Stimulated activated CD4-positive, alpha-beta T cell treated with anti-CD3 and anti-CD28 coated beads, Interleukin-2, amount 100 ng/mL, for 24 hours (primary cell): Measurements from ENCODE around the gene SCAPER.

Source experiments
- DNase-seq, 2 donors: peaks; one replicate each; pipeline ENCODE4 v3.0.0-alpha.2; 2020

Gene SCAPER

GRCh38 chr15:76391309-76391708, 513.8 kb downstream of the SCAPER start:
- no peak for DNase-seq

GRCh38 chr15:76390571-76390970, 514.6 kb downstream of the SCAPER start:
- DNase-seq, result no peak

GRCh38 chr15:76386926-76387325, 518.2 kb downstream of the SCAPER start:
- no peak for DNase-seq

GRCh38 chr15:76386178-76386577, 519.0 kb downstream of the SCAPER start:
- no peak for DNase-seq

- DNase-seq, result no peak
Measured at GRCh38 chr15:76384409-76384808, 520.7 kb downstream of the SCAPER start.

- DNase-seq, result no peak
Measured at GRCh38 chr15:76382987-76383728, 522.0 kb downstream of the SCAPER start.

- DNase-seq, result no peak
Measured at GRCh38 chr15:76381366-76381765, 523.8 kb downstream of the SCAPER start.

DNA sequence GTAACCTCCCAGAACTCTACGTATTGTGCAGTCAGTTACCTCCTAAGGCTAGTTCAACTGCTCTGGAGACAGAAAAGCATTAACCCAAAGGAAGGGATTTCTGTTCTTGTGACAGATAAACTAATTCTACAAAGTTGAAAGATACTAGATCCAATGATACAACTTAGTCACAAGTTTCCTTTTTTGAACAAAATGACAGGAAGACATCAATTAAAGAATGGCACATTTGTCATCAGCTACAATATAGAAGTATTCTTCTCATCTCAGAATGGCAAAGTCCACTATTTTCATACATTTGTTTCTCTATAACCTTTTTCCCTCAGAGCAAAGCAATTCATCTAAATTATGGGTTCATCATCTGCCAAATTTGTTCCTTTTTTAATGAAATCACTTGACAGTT, 524.9 kb downstream of the SCAPER start:
- DNase-seq, result no peak

- DNase-seq, result no peak
Measured at GRCh38 chr15:76378691-76379090, 526.4 kb downstream of the SCAPER start.

GRCh38 chr15:76377751-76378150, 527.4 kb downstream of the SCAPER start:
- DNase-seq, result no peak

DNA sequence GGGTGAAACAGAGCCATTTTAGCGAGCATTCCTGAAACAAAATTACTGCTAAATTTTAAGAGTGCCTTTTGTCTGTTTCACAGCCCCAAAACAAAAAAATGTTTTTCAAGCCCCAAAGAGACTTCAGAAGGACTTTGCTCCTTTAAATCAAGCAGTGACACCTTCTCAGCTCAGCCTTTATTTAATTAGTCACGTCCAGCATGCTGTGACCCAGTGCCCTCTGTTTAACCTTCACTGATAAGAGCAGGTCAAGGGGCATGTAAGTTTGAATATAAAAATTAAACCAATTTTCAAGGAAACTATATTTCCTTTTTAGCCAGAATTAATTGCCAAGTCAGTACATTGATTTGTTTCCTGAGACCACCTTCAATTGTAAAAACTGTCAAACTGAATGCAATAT, 527.9 kb downstream of the SCAPER start:
- no peak for DNase-seq

DNA sequence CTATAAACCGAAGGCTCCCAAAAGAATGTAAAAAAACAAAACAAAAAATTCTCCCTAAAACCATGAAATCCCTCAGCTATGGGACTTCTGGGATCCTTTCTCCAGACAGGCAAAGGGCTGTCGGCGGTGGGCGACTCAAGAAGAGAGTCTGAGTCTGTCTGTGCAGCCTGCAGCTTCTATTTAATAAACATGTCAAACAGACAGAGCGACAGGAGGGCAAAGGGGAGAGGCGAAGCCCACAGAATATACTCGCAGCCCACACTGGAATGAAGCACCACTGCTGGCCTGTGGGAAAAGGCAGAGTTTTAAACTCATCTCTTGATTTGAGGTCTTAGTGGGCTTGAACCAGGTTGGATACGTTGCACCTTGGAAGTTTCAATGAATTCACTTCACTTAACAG, 528.3 kb downstream of the SCAPER start:
- DNase-seq, result no peak

DNA sequence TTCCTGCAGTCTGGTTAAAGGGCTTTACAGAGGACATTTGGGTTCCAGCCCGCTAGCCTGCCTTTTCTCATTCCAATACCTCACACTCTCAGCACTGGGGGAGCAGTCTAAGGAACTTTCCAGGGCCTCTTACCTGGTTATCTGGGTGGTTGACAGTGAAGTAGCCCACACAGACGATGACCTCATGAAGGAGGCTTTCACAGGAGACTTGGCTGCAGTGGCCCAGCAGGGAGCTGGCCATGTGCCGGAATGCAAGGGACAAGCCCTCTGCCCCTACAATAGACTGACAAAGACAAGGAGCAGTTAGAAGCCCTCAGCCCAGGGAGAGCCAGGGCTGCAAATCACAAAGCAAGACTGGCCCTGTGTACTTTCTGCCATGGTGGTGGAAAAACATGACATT, 529.1 kb downstream of the SCAPER start:
- no peak for DNase-seq

- DNase-seq, result no peak
Measured at GRCh38 chr15:76368122-76368621, 537.0 kb downstream of the SCAPER start.

DNA sequence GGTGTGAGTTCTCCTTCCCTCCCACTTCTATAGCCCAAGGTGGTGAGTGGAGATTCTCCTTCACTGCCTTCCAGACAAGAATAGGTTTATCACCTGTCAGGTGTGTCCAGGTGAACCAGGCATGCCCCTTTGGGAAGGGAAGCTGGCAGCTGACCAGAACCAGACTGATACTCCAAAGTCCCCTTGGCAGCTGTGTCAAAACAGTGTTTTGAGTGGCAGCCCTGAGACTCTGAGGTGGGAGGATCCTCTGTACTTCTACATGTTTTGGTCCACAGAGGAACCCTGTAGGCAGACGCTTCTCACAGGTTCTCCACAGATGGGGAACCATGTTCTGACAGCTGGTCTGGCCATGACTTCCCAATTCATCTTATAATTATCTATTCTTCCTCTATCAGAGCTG, 538.4 kb downstream of the SCAPER start:
- DNase-seq, result no peak

GRCh38 chr15:76363251-76363650, 541.9 kb downstream of the SCAPER start:
- no peak for DNase-seq

GRCh38 chr15:76360416-76360815, 544.7 kb downstream of the SCAPER start:
- no peak for DNase-seq

- no peak for DNase-seq
Measured at GRCh38 chr15:76359152-76359551, 546.0 kb downstream of the SCAPER start.

GRCh38 chr15:76358453-76358852, 546.7 kb downstream of the SCAPER start:
- DNase-seq, result no peak

GRCh38 chr15:76354823-76355440, 550.2 kb downstream of the SCAPER start:
- DNase-seq, result no peak

GRCh38 chr15:76353903-76354302, 551.2 kb downstream of the SCAPER start:
- DNase-seq, result no peak

DNA sequence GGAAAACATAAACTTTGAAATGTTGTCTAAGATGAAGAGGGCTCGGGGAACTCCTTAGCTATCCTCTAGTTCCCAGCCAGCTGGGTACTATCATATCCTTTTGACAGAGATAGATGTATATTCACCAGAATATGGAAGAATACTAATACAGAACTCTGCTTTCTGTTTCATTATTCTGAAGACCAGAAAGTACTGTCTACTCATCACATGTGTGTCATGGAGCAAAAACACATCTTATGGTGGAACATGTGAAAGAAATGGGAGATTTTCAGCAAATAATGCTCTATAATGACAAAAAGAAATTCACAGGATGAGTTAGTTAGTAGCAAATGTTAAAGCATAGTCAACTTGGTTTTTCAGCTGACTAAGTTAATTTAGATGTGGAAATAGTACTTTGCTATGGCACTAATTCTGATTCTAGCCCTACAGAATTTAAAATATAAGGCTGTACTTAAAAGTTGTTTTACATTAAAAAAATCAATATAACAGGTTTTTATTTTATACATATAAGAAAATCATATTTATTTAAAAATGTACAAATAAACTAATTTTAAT, 552.0 kb downstream of the SCAPER start:
- DNase-seq, result no peak

DNA sequence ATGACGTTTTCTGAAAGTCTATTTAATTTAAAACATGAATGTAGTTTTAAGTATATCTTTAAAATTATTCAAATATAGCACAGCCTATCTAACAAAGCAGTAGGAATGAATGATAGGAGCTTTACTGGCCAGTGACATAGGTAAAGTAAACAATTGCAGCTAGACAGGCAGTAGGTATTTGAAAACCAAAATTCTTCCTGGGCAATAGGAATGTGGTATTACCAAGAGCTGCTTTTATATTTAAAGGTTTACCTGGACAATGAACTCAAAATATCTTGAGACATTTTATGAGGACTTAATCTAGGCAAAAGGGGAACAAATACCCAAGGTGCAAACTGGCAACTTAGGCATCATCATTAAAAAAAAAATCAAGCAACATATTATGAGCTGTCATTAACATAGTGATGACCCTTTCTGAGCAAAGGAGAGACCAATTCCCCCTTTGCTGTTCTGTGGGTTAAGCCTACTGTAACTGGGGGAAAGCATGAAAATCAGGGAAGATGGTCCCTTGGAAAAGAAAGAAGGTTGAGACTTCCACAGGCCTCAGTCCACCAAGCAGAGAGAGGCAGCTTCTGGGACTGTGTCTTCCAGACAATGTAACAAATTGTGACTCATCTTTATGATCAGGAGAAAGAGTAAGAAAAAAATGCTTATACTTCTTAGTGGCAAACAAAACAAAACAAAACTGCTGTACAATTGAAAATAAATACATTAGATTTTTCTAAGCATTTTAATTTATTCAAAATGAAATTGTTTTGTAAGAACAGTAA, 555.7 kb downstream of the SCAPER start:
- no peak for DNase-seq
